IMR-90 (cell line): Measurements from ENCODE around the gene LCN12. TPM values are rescaled to one million over a fixed set of nuclear protein-coding genes. Genes with fewer than 3 reads are reported as not detected.
A peak's percentile ranks its signal among the peaks of the same experiment; 100 is the strongest.

Experiments used
- ATAC-seq: fragments of 200-7000 bp; cut with Tn5 transposase; 2 replicates; pipeline ENCODE4 v1.9.1; 2020; ENCODE audit warnings: low read depth, mild to moderate bottlenecking, moderate library complexity
- BruUV-seq: library from RNA; stranded (reverse); fragments of 400-500 nt; replicated peaks from 2 replicates; lab custom pipeline; 2021; lab: Mats Ljungman, UMichigan
- CTCF ChIA-PET: fragments of 300-600 bp; formaldehyde crosslinking; extraction: SDS; loops from one replicate; lab custom pipeline; 2021; ENCODE audit warnings: antibody characterized with exemption; lab: Yijun Ruan, JAX
- POLR2A ChIA-PET: fragments of 300-600 bp; sonication (Branson Sonifier 250); formaldehyde crosslinking; loops from one replicate; lab custom pipeline; 2022; ENCODE audit warnings: antibody characterized with exemption; ENCODE audit not compliant: unreplicated experiment; lab: Charles Lee
- DNase-seq: peaks from one replicate; pipeline ENCODE4 v3.0.0; 2013
- H2AFZ ChIP-seq: replicated peaks from 2 replicates; pipeline ENCODE3; 2013; ENCODE audit warnings: low read length, mild to moderate bottlenecking; ENCODE audit not compliant: poor library complexity
- H2AK5ac ChIP-seq: 2 replicates; pipeline ENCODE4 v1.6.1; 2013; ENCODE audit warnings: low read depth, low read length, inconsistent platforms
- H2AK9ac ChIP-seq: replicated peaks from 2 replicates; pipeline ENCODE3; 2013; ENCODE audit warnings: mild to moderate bottlenecking, low read depth, low read length, moderate library complexity; ENCODE audit not compliant: poor library complexity
- H2BK120ac ChIP-seq: 2 replicates; pipeline ENCODE4 v1.6.1; 2013; ENCODE audit warnings: low read depth, low read length, inconsistent platforms
- H2BK15ac ChIP-seq: 3 replicates; pipeline ENCODE4 v1.6.1; 2013; ENCODE audit warnings: low read depth, low read length, inconsistent platforms
- H2BK20ac ChIP-seq: 2 replicates; pipeline ENCODE4 v1.6.1; 2013; ENCODE audit warnings: low read depth, mild to moderate bottlenecking, inconsistent platforms, low read length, moderate library complexity
- H2BK5ac ChIP-seq: 2 replicates; pipeline ENCODE4 v1.6.1; 2013; ENCODE audit warnings: mild to moderate bottlenecking, low read depth, low read length, inconsistent platforms; ENCODE audit not compliant: poor library complexity, severe bottlenecking
- H3K14ac ChIP-seq: replicated peaks from 2 replicates; pipeline ENCODE4 v1.6.1; 2013; ENCODE audit warnings: low read depth, low read length, inconsistent platforms
- H3K18ac ChIP-seq: 2 replicates; pipeline ENCODE4 v1.6.1; 2013; ENCODE audit warnings: low read depth, low read length, control low read depth
- H3K23ac ChIP-seq: 2 replicates; pipeline ENCODE4 v1.6.1; 2013; ENCODE audit warnings: low read depth, low read length, inconsistent platforms
- H3K27ac ChIP-seq: 2 replicates; pipeline ENCODE4 v1.5.1; 2013; ENCODE audit warnings: mild to moderate bottlenecking, control low read depth, low read length; ENCODE audit not compliant: insufficient read depth
- H3K27me3 ChIP-seq: 2 replicates; pipeline ENCODE4 v1.6.1; 2013; ENCODE audit warnings: low read length; ENCODE audit not compliant: control insufficient read depth, insufficient read depth
- H3K36me3 ChIP-seq: 2 replicates; pipeline ENCODE4 v1.6.1; 2013; ENCODE audit warnings: low read length, mixed read lengths; ENCODE audit not compliant: control insufficient read depth, insufficient read depth
- H3K4ac ChIP-seq: 2 replicates; pipeline ENCODE4 v1.6.1; 2013; ENCODE audit warnings: low read depth, low read length, inconsistent platforms
- H3K4me1 ChIP-seq: 2 replicates; pipeline ENCODE4 v1.6.1; 2013; ENCODE audit warnings: low read length, mixed read lengths; ENCODE audit not compliant: control insufficient read depth, insufficient read depth
- H3K4me2 ChIP-seq: 2 replicates; pipeline ENCODE4 v1.6.1; 2013; ENCODE audit warnings: low read depth, mild to moderate bottlenecking, control low read depth, low read length, moderate library complexity
- H3K4me3 ChIP-seq: 2 replicates; pipeline ENCODE4 v1.5.1; 2013; ENCODE audit warnings: low read depth, mild to moderate bottlenecking, control low read depth, low read length, moderate library complexity; ENCODE audit not compliant: insufficient read depth
- H3K56ac ChIP-seq: 2 replicates; pipeline ENCODE4 v1.6.1; 2013; ENCODE audit warnings: low read length, inconsistent platforms; ENCODE audit not compliant: insufficient read depth; ENCODE audit errors: extremely low read depth
- H3K79me1 ChIP-seq, 2 experiments: 2 replicates each; pipeline ENCODE4 v1.6.1; 2013; ENCODE audit warnings: low read length in 2 of 2, inconsistent platforms in 1 of 2, low read depth in 1 of 2
- H3K9ac ChIP-seq: 2 replicates; pipeline ENCODE4 v1.6.1; 2013; ENCODE audit warnings: low read depth, low read length, control low read depth
- H3K9me1 ChIP-seq: 2 replicates; pipeline ENCODE4 v1.6.1; 2013; ENCODE audit warnings: low read length, inconsistent platforms; ENCODE audit not compliant: insufficient read depth
- H3K9me3 ChIP-seq: 2 replicates; pipeline ENCODE4 v1.6.1; 2013; ENCODE audit warnings: low read length; ENCODE audit not compliant: control insufficient read depth, insufficient read depth
- H4K20me1 ChIP-seq: 2 replicates; pipeline ENCODE4 v1.6.1; 2013; ENCODE audit warnings: low read length, inconsistent platforms; ENCODE audit not compliant: insufficient read depth
- H4K5ac ChIP-seq: 2 replicates; pipeline ENCODE4 v1.6.1; 2013; ENCODE audit warnings: mild to moderate bottlenecking, low read depth, low read length, control low read depth
- H4K8ac ChIP-seq, 2 experiments: 2 replicates each; pipeline ENCODE4 v1.6.1; 2013; ENCODE audit warnings: low read depth in 2 of 2, low read length in 2 of 2, control low read depth in 1 of 2, inconsistent platforms in 1 of 2
- H4K91ac ChIP-seq: 2 replicates; pipeline ENCODE4 v1.6.1; 2013; ENCODE audit warnings: low read depth, low read length, inconsistent platforms; ENCODE audit not compliant: insufficient read depth
- CHD1 ChIP-seq: IDR thresholded peaks from 2 replicates; pipeline ENCODE4 v1.6.1; 2012; ENCODE audit warnings: low read depth, low read length, improper control_type of control experiment
- CTCF ChIP-seq: conservative IDR thresholded peaks from 2 replicates; pipeline ENCODE4 v1.5.1; 2012; ENCODE audit warnings: mild to moderate bottlenecking, low read depth, low read length, improper control_type of control experiment
- FOS ChIP-seq: fragments of 150-350 bp; IDR thresholded peaks from 2 replicates; pipeline ENCODE4 v1.6.1; 2016; ENCODE audit warnings: low read depth, low read length
- MAFK ChIP-seq: IDR thresholded peaks from 2 replicates; pipeline ENCODE4 v1.6.1; 2012; ENCODE audit warnings: low read depth, low read length, improper control_type of control experiment
- RFX5 ChIP-seq: IDR thresholded peaks from 2 replicates; pipeline ENCODE4 v1.8.0; 2012; ENCODE audit warnings: low read depth, mild to moderate bottlenecking, low read length, moderate library complexity
- WGBS, 2 experiments: methylation state at CpG; one replicate each; pipeline versions ENCODE4 v1.1.5 to v1.1.7; 2013; ENCODE audit warnings: missing lambda C conversion rate in 2 of 2; ENCODE audit not compliant: insufficient read length in 1 of 2; ENCODE audit errors: extremely low coverage in 2 of 2; 5-methylcytosine and 5-hydroxymethylcytosine counted together
- dilution Hi-C: fragments of 300-500 bp; cut with HindIII; formaldehyde crosslinking; loops from one replicate; pipeline ENCODE4 v1.14.3; 2018; ENCODE audit warnings: low sequenced_read_pairs; ENCODE audit not compliant: unreplicated experiment
- in situ Hi-C: fragments of 300-500 bp; cut with MboI; formaldehyde crosslinking; loops from 3 replicates; pipeline ENCODE4 v1.14.3; 2019; ENCODE audit warnings: low sequenced_read_pairs, inconsistent platforms, mixed read lengths
- intact Hi-C: fragments of 100-400 bp; cut with micrococcal nuclease; formaldehyde crosslinking; loops from 2 replicates; pipeline ENCODE4 v1.10.0; 2022
- polyA plus RNA-seq, 3 experiments: library from polyadenylated mRNA; depleted of rRNA; stranded (reverse); fragments of >200 nt; gene quantifications; 2 replicates each; pipeline ENCODE4 v1.2.3, GENCODE V29; 2012; ENCODE audit warnings: low replicate concordance in 1 of 3
- total RNA-seq: library from RNA; depleted of rRNA; stranded (reverse); fragments of >200 nt; gene quantifications from 2 replicates; pipeline ENCODE4 v1.2.3, GENCODE V29; 2012

LCN12 gene
- total and polyA plus RNA-seq, 2 of the 4 experiments (the other 2 are of a cell fraction), result 0.12 TPM; not detected in 1

- ChIA-PET CTCF (no interaction called here), POLR2A (no interaction called here)
- Histone ChIP-seq H4K20me1 (no peaks in the 10 kb centered on the region), H3K9ac (no peak overlapping the region), H3K4me2 (no peak overlapping the region), H3K4ac (no peak overlapping the region), H2BK20ac (no peak overlapping the region), H2BK15ac (no peak overlapping the region), H3K27me3 (no peaks in the 10 kb centered on the region), H2BK120ac (no peak overlapping the region), H2BK5ac (no peak overlapping the region), H3K9me3 (no peaks in the 10 kb centered on the region), H3K18ac (no peak overlapping the region), H3K27ac (no peak overlapping the region), H3K14ac (no peak overlapping the region), H3K79me1 (peaks cover 6 to 26% of the 10 kb centered on the region in 2 experiments; a peak in 3 of 4 replicates), H3K23ac (no peak overlapping the region), H3K9me1 (0 out of 2 replicates have a peak, but pooled peaks cover 2% of the 10 kb centered on the region), H2AK9ac (peak overlapping the region; percentile 71), H3K4me1 (peaks cover 3% of the 10 kb centered on the region; the same call in 1 of the 2 replicates), H2AFZ (no peak overlapping the region), H4K8ac (no peak overlapping the region), H4K91ac (no peak overlapping the region), H3K56ac (no peak overlapping the region), H3K4me3 (no peak overlapping the region), H2AK5ac (no peak overlapping the region), H3K36me3 (peaks cover 25% of the 10 kb centered on the region), H4K5ac (no peak overlapping the region)
- in situ Hi-C loops, result no loop called here
- DNase-seq, result no peak
- no peak for ATAC-seq
- dilution Hi-C loops, result no loop called here
- 96% methylated on average over 9 of the region's 29 CpGs; no CpG with 5 or more reads in 1 of the 2 experiments for WGBS, 2 experiments
- intact Hi-C loops, result no loop called here
- no TSS peak for BruUV-seq
- TF ChIP-seq MAFK (no peak), CTCF (no peak), RFX5 (no peak), CHD1 (no peak), FOS (no peak)
Observed at GRCh38 chr9:136907011-136907914, 44.8 kb upstream of the LCN12 start.
